Measurements from ENCODE around the gene EPSTI1.

GRCh38 chr13:42999491-42999890 is 7.5 kb upstream of the EPSTI1 start:
- TF ChIP-seq CTCF (IDR thresholded peaks at IDR 0.05) = no peak
- TF ChIP-seq POLR2A (IDR thresholded peaks at IDR 0.05) = no peak
